Endothelial cell (in vitro differentiated cells): ENCODE measurements around the gene EED. TPM values are rescaled to one million over a fixed set of nuclear protein-coding genes. Genes with fewer than 3 reads are reported as not detected.
"Not testable (repeated sequence)": the region's sequence is repeated elsewhere in the genome, so short reads cannot be mapped to it uniquely, and the experiment has no call there.

Source experiments
- DNase-seq: peaks from one replicate; pipeline ENCODE4 v3.0.0; 2021; ENCODE audit warnings: low spot score
- H3K27ac Mint-ChIP-seq: one replicate; pipeline ENCODE4 v1.8.0; 2021; ENCODE audit warnings: mixed read lengths, inconsistent platforms; ENCODE audit not compliant: unreplicated experiment
- H3K27me3 Mint-ChIP-seq: one replicate; pipeline ENCODE4 v1.8.0; 2021; ENCODE audit warnings: mild to moderate bottlenecking, moderate library complexity, mixed read lengths, inconsistent platforms; ENCODE audit not compliant: unreplicated experiment
- H3K36me3 Mint-ChIP-seq: one replicate; pipeline ENCODE4 v1.8.0; 2021; ENCODE audit warnings: mild to moderate bottlenecking, low read depth, mixed read lengths, inconsistent platforms; ENCODE audit not compliant: unreplicated experiment
- H3K4me1 Mint-ChIP-seq: one replicate; pipeline ENCODE4 v1.8.0; 2021; ENCODE audit warnings: mild to moderate bottlenecking, mixed read lengths, inconsistent platforms; ENCODE audit not compliant: unreplicated experiment
- H3K4me3 Mint-ChIP-seq: one replicate; pipeline ENCODE4 v1.8.0; 2021; ENCODE audit warnings: mild to moderate bottlenecking, mixed read lengths, inconsistent platforms; ENCODE audit not compliant: unreplicated experiment
- H3K9me3 Mint-ChIP-seq: one replicate; pipeline ENCODE4 v1.8.0; 2021; ENCODE audit warnings: mixed read lengths, inconsistent platforms; ENCODE audit not compliant: unreplicated experiment
- total RNA-seq: library from RNA; stranded (reverse); fragmentation: NEBNext Ultra II Directional; extraction: Animal tissue kit (Norgen Biotek cat#: 25700); gene quantifications from one replicate; pipeline ENCODE4 v1.2.1, GENCODE V29; 2021; ENCODE audit not compliant: unreplicated experiment
- TF ChIP-seq, protein P1 (sequence below): fragments of 200-600 bp; sonication (generic); IDR thresholded peaks from one replicate; pipeline ENCODE4 v1.5.0; 2021; ENCODE audit warnings: antibody characterized with exemption; ENCODE audit not compliant: unreplicated experiment

EED gene
- total RNA-seq, 1 donor from 2014 or later, result 18.5 TPM

DNA sequence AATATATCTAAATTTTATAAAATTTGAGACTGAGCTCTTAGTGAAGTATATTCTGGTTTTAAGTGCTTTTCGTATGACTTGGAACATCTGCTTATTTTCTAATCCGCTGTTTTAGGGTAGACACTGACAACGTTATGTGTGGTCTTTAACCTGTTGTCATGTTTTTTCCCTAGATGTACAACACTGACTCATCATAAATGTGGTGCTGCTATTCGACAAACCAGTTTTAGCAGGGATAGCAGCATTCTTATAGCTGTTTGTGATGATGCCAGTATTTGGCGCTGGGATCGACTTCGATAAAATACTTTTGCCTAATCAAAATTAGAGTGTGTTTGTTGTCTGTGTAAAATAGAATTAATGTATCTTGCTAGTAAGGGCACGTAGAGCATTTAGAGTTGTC, 33.7 kb downstream of the EED start:
- Mint-ChIP-seq H3K27ac (no peak overlapping the region), H3K36me3 (no peaks in the 10 kb centered on the region), H3K4me3 (no peak overlapping the region), H3K9me3 (no peaks in the 10 kb centered on the region), H3K27me3 (peaks cover 1% of the 10 kb centered on the region), H3K4me1 (peaks cover 3% of the 10 kb centered on the region)
- TF ChIP-seq, protein P1, sequence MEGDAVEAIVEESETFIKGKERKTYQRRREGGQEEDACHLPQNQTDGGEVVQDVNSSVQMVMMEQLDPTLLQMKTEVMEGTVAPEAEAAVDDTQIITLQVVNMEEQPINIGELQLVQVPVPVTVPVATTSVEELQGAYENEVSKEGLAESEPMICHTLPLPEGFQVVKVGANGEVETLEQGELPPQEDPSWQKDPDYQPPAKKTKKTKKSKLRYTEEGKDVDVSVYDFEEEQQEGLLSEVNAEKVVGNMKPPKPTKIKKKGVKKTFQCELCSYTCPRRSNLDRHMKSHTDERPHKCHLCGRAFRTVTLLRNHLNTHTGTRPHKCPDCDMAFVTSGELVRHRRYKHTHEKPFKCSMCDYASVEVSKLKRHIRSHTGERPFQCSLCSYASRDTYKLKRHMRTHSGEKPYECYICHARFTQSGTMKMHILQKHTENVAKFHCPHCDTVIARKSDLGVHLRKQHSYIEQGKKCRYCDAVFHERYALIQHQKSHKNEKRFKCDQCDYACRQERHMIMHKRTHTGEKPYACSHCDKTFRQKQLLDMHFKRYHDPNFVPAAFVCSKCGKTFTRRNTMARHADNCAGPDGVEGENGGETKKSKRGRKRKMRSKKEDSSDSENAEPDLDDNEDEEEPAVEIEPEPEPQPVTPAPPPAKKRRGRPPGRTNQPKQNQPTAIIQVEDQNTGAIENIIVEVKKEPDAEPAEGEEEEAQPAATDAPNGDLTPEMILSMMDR, result no peak
- no peak for DNase-seq

DNA sequence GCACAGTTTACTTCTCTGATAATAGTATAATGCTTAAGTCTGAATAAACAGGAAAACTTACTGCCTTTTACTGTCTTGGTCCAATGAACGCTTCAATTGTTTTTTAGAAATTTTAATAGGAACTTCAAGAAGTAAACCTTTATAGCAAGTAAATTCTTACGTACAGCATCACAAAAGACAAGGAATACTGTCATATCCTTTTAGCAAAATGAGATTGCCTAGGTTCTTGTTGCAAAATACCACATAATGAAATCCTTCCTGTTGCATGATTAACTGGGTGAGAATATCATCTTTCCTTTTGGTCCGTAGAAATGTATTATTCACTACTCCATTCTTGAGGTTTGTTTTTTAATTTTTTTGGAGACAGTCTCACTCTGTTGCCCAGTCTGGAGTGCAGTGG, 35.2 kb downstream of the EED start:
- H3K4me1 Mint-ChIP-seq, result no peaks in the 10 kb centered on the region
- H3K27ac Mint-ChIP-seq, result no peak overlapping the region
- DNase-seq, result no peak
- no peak overlapping the region for H3K4me3 Mint-ChIP-seq
- no peaks in the 10 kb centered on the region for H3K9me3 Mint-ChIP-seq
- H3K27me3 Mint-ChIP-seq, result peaks cover 4% of the 10 kb centered on the region
- H3K36me3 Mint-ChIP-seq, result no peaks in the 10 kb centered on the region
- TF ChIP-seq, protein P1, result no peak

DNA sequence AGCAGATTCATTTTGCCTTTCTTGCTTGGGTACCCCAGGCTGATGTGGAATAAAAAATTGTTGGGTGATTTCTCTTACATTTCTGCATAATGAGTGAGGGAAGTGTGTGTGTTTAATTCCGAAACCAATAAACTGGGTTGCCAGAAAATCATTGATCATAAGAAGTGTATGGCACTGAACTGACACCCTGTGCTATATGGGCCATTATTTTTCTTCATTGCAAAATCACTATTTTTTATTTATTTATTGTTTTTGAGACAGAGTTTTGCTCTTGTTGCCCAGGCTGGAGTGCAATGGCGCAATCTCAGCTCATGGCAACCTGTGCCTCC, 42.9 kb downstream of the EED start:
- no peak overlapping the region for H3K4me3 Mint-ChIP-seq
- no peaks in the 10 kb centered on the region for H3K36me3 Mint-ChIP-seq
- TF ChIP-seq, protein P1, result no peak
- H3K9me3 Mint-ChIP-seq, result no peaks in the 10 kb centered on the region
- no peak overlapping the region for H3K27ac Mint-ChIP-seq
- H3K27me3 Mint-ChIP-seq, result peaks cover 2% of the 10 kb centered on the region
- no peaks in the 10 kb centered on the region for H3K4me1 Mint-ChIP-seq
- DNase-seq, result no peak

DNA sequence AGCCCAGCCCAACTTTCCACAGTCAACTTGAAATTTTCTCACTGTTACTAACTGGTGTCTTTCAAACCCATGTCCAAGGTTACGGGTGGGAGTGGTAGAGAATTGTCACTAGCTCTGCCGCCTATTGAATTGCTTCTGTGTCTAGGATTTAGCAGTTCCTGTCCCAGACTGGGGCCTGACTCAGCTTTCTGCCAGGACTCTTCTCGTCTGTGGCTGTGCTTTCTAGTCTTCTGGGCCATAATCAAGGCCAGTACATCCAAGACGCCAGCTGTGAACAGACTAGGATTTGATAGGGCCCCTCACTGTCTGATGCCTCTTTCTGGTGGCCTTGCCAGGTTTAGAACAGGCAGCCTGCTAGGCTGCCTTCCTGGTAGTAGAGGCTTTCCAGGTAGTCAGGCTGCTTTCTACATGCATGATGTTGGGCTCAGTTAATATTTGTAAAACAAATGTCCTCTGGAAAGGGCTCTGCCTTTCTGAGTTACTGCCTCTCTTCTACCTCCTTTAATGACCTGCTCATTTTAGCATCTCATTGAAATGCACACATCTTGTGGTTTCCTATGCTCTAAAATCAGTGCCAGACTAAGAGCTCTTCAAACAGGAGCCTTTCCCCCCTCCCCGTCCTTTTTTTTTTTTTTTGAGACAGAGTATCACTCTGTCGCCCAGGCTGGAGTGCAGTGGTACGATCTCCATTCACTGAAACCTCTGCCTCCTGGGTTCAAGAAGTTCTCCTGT, 44.4 kb downstream of the EED start:
- Mint-ChIP-seq H3K4me1 (no peaks in the 10 kb centered on the region), H3K27me3 (no peaks in the 10 kb centered on the region), H3K27ac (no peak overlapping the region), H3K4me3 (no peak overlapping the region), H3K36me3 (no peaks in the 10 kb centered on the region), H3K9me3 (no peaks in the 10 kb centered on the region)
- DNase-seq, result no peak
- TF ChIP-seq, protein P1, result no peak

DNA sequence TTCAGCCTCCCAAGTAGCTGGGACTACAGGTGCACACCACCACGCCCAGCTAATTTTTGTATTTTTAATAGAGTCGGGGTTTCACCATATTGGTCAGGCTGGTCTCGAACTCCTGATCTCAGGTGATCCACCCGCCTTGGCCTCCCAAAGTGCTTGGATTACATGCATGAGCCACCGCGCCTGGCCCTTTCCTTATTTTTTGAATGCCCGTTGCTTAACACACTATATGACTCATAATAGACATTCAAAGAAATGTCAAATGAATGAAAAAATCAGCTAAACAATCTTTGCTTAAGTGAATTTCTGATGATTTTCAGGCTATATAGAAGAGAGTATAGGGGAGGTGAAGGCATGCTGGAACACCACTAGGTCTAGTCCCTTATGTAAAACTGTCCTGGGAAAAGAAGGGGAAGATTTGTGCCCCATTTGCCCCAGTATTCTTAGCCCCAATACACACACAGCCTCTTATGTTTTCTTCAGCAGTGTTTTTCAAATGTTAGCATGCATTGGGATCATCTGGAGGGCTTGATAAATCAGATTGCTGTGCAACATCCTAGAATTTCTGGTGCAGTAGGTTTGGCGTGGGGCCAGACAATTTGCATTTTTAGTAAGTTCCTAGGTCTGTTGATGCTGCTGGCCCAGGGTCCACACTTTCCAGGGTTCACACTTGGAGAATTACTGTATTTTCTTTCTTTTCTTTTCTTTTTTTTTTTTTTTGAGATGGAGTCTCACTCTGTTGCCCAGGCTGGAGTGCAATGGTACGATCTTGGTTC, 45.1 kb downstream of the EED start:
- not testable (repeated sequence) for H3K27me3 Mint-ChIP-seq, DNase-seq, H3K9me3 Mint-ChIP-seq, H3K4me3 Mint-ChIP-seq, H3K27ac Mint-ChIP-seq, H3K36me3 Mint-ChIP-seq, H3K4me1 Mint-ChIP-seq
